Breast epithelium (tissue), 4 donors: ENCODE results near the gene DCDC2C. TPM values are rescaled to one million over a fixed set of nuclear protein-coding genes. Genes with fewer than 3 reads are reported as not detected.
"Not testable (repeated sequence)": the region's sequence is repeated elsewhere in the genome, so short reads cannot be mapped to it uniquely, and the experiment has no call there.

Source experiments
- DNase-seq, 2 donors: peaks; one replicate each; pipeline ENCODE4 v3.0.0-alpha.2; 2019; ENCODE audit warnings: low spot score in 2 of 2
- H3K27ac ChIP-seq, 2 donors: fragments of 200-600 bp; sonication (generic) in 1 of 2; one replicate each; pipeline ENCODE4 v1.5.1; 2016 to 2019; ENCODE audit warnings: mild to moderate bottlenecking in 1 of 2
- H3K27me3 ChIP-seq, 2 donors: fragments of 200-600 bp; sonication (generic) in 1 of 2; one replicate each; pipeline versions ENCODE4 v1.5.1 to v1.6.0; 2017 to 2019; ENCODE audit warnings: control low read depth in 1 of 2, mild to moderate bottlenecking in 1 of 2
- H3K36me3 ChIP-seq: fragments of 200-600 bp; one replicate; pipeline ENCODE4 v1.5.1; 2019
- H3K4me1 ChIP-seq, 2 donors: fragments of 200-600 bp; sonication (generic); one replicate each; pipeline ENCODE4 v1.5.1; 2016 to 2019; ENCODE audit warnings: control low read depth in 1 of 2
- H3K4me3 ChIP-seq, 3 donors: fragments of 200-600 bp; sonication (generic); 1 replicate in 2 of 3; 2 replicates in 1 of 3; pipeline ENCODE4 v1.5.1; 2016 to 2019; ENCODE audit warnings: mild to moderate bottlenecking in 3 of 3, moderate library complexity in 2 of 3
- H3K9me3 ChIP-seq, 2 donors: fragments of 200-600 bp; sonication (generic) in 1 of 2; one replicate each; pipeline ENCODE4 v1.5.1; 2016 to 2019; ENCODE audit warnings: control low read depth in 1 of 2
- CTCF ChIP-seq, 3 donors: fragments of 450-650 bp; IDR thresholded peaks; one replicate each; pipeline ENCODE4 v1.5.1; 2016 to 2017; ENCODE audit warnings: antibody characterized with exemption in 3 of 3, mild to moderate bottlenecking in 3 of 3, moderate library complexity in 3 of 3
- POLR2A ChIP-seq: fragments of 450-650 bp; IDR thresholded peaks from one replicate; pipeline ENCODE4 v1.6.1; 2016; ENCODE audit warnings: antibody characterized with exemption, mild to moderate bottlenecking, moderate library complexity
- POLR2AphosphoS5 ChIP-seq, 3 donors: sonication (generic); formaldehyde crosslinking; IDR thresholded peaks; one replicate each; pipeline ENCODE4 v1.6.1; 2017; ENCODE audit warnings: antibody characterized with exemption in 3 of 3
- intact Hi-C: fragments of 100-400 bp; cut with DNase I; formaldehyde crosslinking; loops from one replicate; pipeline ENCODE4 v1.15.1; 2023; ENCODE audit warnings: low total_unique reads
- total RNA-seq, 3 donors: library from RNA; depleted of rRNA; stranded (reverse); fragments of >200 nt; gene quantifications; one replicate each; pipeline ENCODE4 v1.1.0, GENCODE V29; 2016

Gene DCDC2C
- total RNA-seq, 3 donors from 2014 or later = 0.33 to 0.59 (median 0.48) TPM

GRCh38 chr2:3656762-3657721, 46.3 kb upstream of the DCDC2C start:
- no peak for DNase-seq
- no peaks in the 10 kb centered on the region for H3K36me3 ChIP-seq
- no peak overlapping the region for H3K4me3 ChIP-seq
- no peak overlapping the region for H3K27ac ChIP-seq
- H3K27me3 ChIP-seq = no peaks in the 10 kb centered on the region
- no peaks in the 10 kb centered on the region for H3K4me1 ChIP-seq
- TF ChIP-seq CTCF (IDR thresholded peaks at IDR 0.05) (no peak), POLR2A (no peak), POLR2AphosphoS5 (IDR thresholded peaks at IDR 0.05) (no peak)
- H3K9me3 ChIP-seq = no peaks in the 10 kb centered on the region
- intact Hi-C loops = no loop called here

GRCh38 chr2:3657881-3658280, 45.5 kb upstream of the DCDC2C start, which contains the start of gene ALLC:
Gene ALLC (plus strand): TSS chr2:3658200. CDS start chr2:3671158, 12,958 bp downstream.
- no peak for DNase-seq
- H3K9me3 ChIP-seq = no peaks in the 10 kb centered on the region
- TF ChIP-seq POLR2A (no peak), POLR2AphosphoS5 (IDR thresholded peaks at IDR 0.05) (no peak), CTCF (IDR thresholded peaks at IDR 0.05) (no peak)
- H3K4me1 ChIP-seq = no peaks in the 10 kb centered on the region
- intact Hi-C loops = no loop called here
- no peaks in the 10 kb centered on the region for H3K36me3 ChIP-seq
- H3K4me3 ChIP-seq = no peak within 1 kb of the TSS
- no peaks in the 10 kb centered on the region for H3K27me3 ChIP-seq
- H3K27ac ChIP-seq = no peak within 1 kb of the TSS

GRCh38 chr2:3659447-3660432, 43.6 kb upstream of the DCDC2C start:
- Histone ChIP-seq H3K27me3 (no peaks in the 10 kb centered on the region), H3K27ac (peak overlapping the region in 1 of 2 donors; percentile 26), H3K4me1 (no peaks in the 10 kb centered on the region), H3K9me3 (no peaks in the 10 kb centered on the region), H3K36me3 (no peaks in the 10 kb centered on the region), H3K4me3 (no peak overlapping the region)
- DNase-seq = no peak
- TF ChIP-seq POLR2AphosphoS5 (IDR thresholded peaks at IDR 0.05) (no peak), CTCF (IDR thresholded peaks at IDR 0.05) (no peak), POLR2A (no peak)
- intact Hi-C loops = no loop called here

- DNase-seq, H3K4me1 ChIP-seq, H3K4me3 ChIP-seq, H3K9me3 ChIP-seq, H3K27me3 ChIP-seq, intact Hi-C loops, H3K36me3 ChIP-seq, H3K27ac ChIP-seq: not testable (repeated sequence)
These were observed 42.7 kb upstream of the DCDC2C start for GRCh38 chr2:3660640-3661039.

- DNase-seq = peak in 1 of 2 donors; percentile 15
- intact Hi-C loops = no loop called here
- Histone ChIP-seq H3K4me3 (no peak overlapping the region), H3K9me3 (no peaks in the 10 kb centered on the region), H3K36me3 (no peaks in the 10 kb centered on the region), H3K4me1 (no peaks in the 10 kb centered on the region), H3K27me3 (no peaks in the 10 kb centered on the region), H3K27ac (no peak overlapping the region)
- no peak for TF ChIP-seq CTCF (IDR thresholded peaks at IDR 0.05)
- no peak for TF ChIP-seq POLR2AphosphoS5 (IDR thresholded peaks at IDR 0.05)
- no peak for TF ChIP-seq POLR2A
These were observed 42.2 kb upstream of the DCDC2C start for GRCh38 chr2:3661149-3661660.
